ENCODE data around the gene EZR.

GRCh38 chr6:158756977-158757752 is 62.0 kb downstream of the EZR start:
- TF ChIP-seq TAF1 (IDR thresholded peaks at IDR 0.05; ENCODE audit: borderline replicate concordance, low read depth, low read length) (no peak), SMC3 (IDR thresholded peaks at IDR 0.05; ENCODE audit: borderline replicate concordance, low read length) (no peak), SIN3A (IDR thresholded peaks at IDR 0.05; ENCODE audit: low read depth, low read length) (no peak), CHD1 (IDR thresholded peaks at IDR 0.05; ENCODE audit: low read depth, low read length) (no peak), RAD21 (IDR thresholded peaks at IDR 0.05; ENCODE audit: insufficient read depth, low read depth, low read length) (no peak), CTCF (IDR thresholded peaks at IDR 0.05 in 2 of 3, conservative IDR thresholded peaks at IDR 0.05 in 1 of 3; ENCODE audit: control insufficient read depth in 2 of 3, extremely low read depth in 1 of 3, insufficient read depth in 1 of 3, low read depth in 3 of 3, low read length in 3 of 3) (no peak), USF2 (IDR thresholded peaks at IDR 0.05; ENCODE audit: borderline replicate concordance, low read depth, low read length) (no peak), ASH2L (IDR thresholded peaks at IDR 0.05; ENCODE audit: borderline replicate concordance, low read depth) (no peak), POLR2A (IDR thresholded peaks at IDR 0.05; ENCODE audit: low read depth, low read length) (no peak)
